NCI-H128 (cell line): ENCODE data around the gene SULT6B1.
"Not testable (repeated sequence)": the region's sequence is repeated elsewhere in the genome, so short reads cannot be mapped to it uniquely, and the experiment has no call there.

Source experiments
- DNase-seq: peaks from one replicate; lab custom pipeline; 2025; ENCODE audit not compliant: unreplicated experiment; lab: John Stamatoyannopoulos, UW

The SULT6B1 gene

GRCh38 chr2:37188570-37188969 lies at the start of gene SULT6B1:
TSS of gene SULT6B1 (minus strand) at chr2:37188670. CDS start at chr2:37188640, 30 bp downstream.
- no peak for DNase-seq

GRCh38 chr2:37232131-37232933 lies 43.9 kb upstream of the SULT6B1 start:
- DNase-seq = no peak

GRCh38 chr2:37231241-37232130 lies 43.0 kb upstream of the SULT6B1 start, which contains the start of the genes CEBPZ and NDUFAF7:
TSS of gene CEBPZ (minus strand) at chr2:37231596. CDS start at chr2:37231567, 29 bp downstream.
TSS of gene NDUFAF7 (plus strand) at chr2:37231658. CDS start at chr2:37231706, 48 bp downstream.
- peak; percentile 67 for DNase-seq

- no peak for DNase-seq
These were observed 42.1 kb upstream of the SULT6B1 start for GRCh38 chr2:37230581-37230980.

GRCh38 chr2:37228788-37229187 lies 40.3 kb upstream of the SULT6B1 start:
- no peak for DNase-seq

- DNase-seq = no peak
These were observed 38.4 kb upstream of the SULT6B1 start for GRCh38 chr2:37226863-37227262.

- DNase-seq = not testable (repeated sequence)
These were observed 36.7 kb upstream of the SULT6B1 start for GRCh38 chr2:37225129-37225528.

- DNase-seq = no peak
These were observed 35.6 kb upstream of the SULT6B1 start for GRCh38 chr2:37224063-37224462.

GRCh38 chr2:37223131-37223530 lies 34.7 kb upstream of the SULT6B1 start:
- no peak for DNase-seq

- no peak for DNase-seq
These were observed 30.6 kb upstream of the SULT6B1 start for GRCh38 chr2:37219046-37219445.

GRCh38 chr2:37215250-37215649 lies 26.8 kb upstream of the SULT6B1 start:
- DNase-seq = no peak

- DNase-seq = no peak
These were observed 23.5 kb upstream of the SULT6B1 start for GRCh38 chr2:37211939-37212338.

- no peak for DNase-seq
These were observed 22.7 kb upstream of the SULT6B1 start for GRCh38 chr2:37211212-37211611.

GRCh38 chr2:37206760-37207159 lies 18.3 kb upstream of the SULT6B1 start:
- not testable (repeated sequence) for DNase-seq

GRCh38 chr2:37205689-37206341 lies 17.3 kb upstream of the SULT6B1 start:
- DNase-seq = no peak

- not testable (repeated sequence) for DNase-seq
These were observed 16.7 kb upstream of the SULT6B1 start for GRCh38 chr2:37205071-37205661.

- DNase-seq = no peak
These were observed 15.2 kb upstream of the SULT6B1 start for GRCh38 chr2:37203708-37204107.

- DNase-seq = no peak
These were observed 13.3 kb upstream of the SULT6B1 start for GRCh38 chr2:37201766-37202165.

GRCh38 chr2:37201208-37201607 lies 12.7 kb upstream of the SULT6B1 start:
- no peak for DNase-seq

- no peak for DNase-seq
These were observed 10.2 kb upstream of the SULT6B1 start for GRCh38 chr2:37198681-37199065.
